NT2/D1 (cell line): ENCODE results near the gene WNK2.

Experiments used
- DNase-seq: peaks from one replicate; pipeline ENCODE4 v3.0.0-alpha.2; 2011; ENCODE audit warnings: low read depth, low spot score
- H3K27me3 ChIP-seq: 2 replicates; pipeline ENCODE4 v1.6.0; 2011; ENCODE audit warnings: mild to moderate bottlenecking; ENCODE audit not compliant: insufficient read length, insufficient read depth
- H3K36me3 ChIP-seq: 2 replicates; pipeline ENCODE4 v1.6.1; 2011; ENCODE audit warnings: mild to moderate bottlenecking, low read length, mixed read lengths; ENCODE audit not compliant: insufficient read depth, insufficient read length
- H3K4me1 ChIP-seq: 2 replicates; pipeline ENCODE4 v1.5.1; 2011; ENCODE audit not compliant: insufficient read depth, insufficient read length
- H3K4me3 ChIP-seq: 2 replicates; pipeline ENCODE4 v1.5.1; 2011; ENCODE audit warnings: low read depth; ENCODE audit not compliant: insufficient read length
- H3K9ac ChIP-seq: 2 replicates; pipeline ENCODE4 v1.6.0; 2011; ENCODE audit warnings: low read depth; ENCODE audit not compliant: insufficient read length
- H3K9me3 ChIP-seq: 2 replicates; pipeline ENCODE4 v1.5.1; 2011; ENCODE audit warnings: mild to moderate bottlenecking, low read length; ENCODE audit not compliant: insufficient read depth
- SUZ12 ChIP-seq: IDR thresholded peaks from 2 replicates; pipeline ENCODE4 v1.6.1; 2011; ENCODE audit not compliant: insufficient read length, insufficient read depth; ENCODE audit errors: extremely low read depth
- YY1 ChIP-seq: IDR thresholded peaks from 2 replicates; pipeline ENCODE4 v1.6.1; 2011; ENCODE audit not compliant: insufficient read length, insufficient read depth
- ZNF274 ChIP-seq: IDR thresholded peaks from 2 replicates; pipeline ENCODE4 v1.6.1; 2011; ENCODE audit warnings: mild to moderate bottlenecking, low read depth, low read length

Gene WNK2

DNA sequence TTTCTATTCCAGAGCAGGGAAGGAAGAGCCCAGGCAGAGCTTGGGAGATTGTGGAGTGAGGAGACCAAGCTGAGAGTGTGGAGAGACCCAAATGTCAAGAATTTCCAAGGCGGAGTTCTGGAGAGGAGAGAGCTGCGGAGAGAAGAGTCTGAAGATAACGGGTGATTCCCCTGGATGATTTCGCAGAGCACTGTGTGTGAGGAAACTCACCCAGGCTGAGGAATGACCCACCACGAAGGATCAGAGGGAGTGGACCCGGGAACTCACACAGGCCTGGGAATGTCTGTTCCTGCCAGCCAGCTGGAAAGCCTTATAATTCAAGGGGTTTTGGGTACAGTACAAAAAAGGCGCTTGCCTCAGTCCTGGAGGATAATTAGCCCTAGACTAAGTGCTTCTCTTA lies 94.2 kb downstream of the WNK2 start:
- no peak for DNase-seq
- H3K27me3 ChIP-seq, result no peaks in the 10 kb centered on the region
- no peaks in the 10 kb centered on the region for H3K9me3 ChIP-seq
- H3K4me1 ChIP-seq, result no peaks in the 10 kb centered on the region
- no peak overlapping the region for H3K4me3 ChIP-seq
- H3K9ac ChIP-seq, result no peak overlapping the region
- TF ChIP-seq SUZ12, result no peak
- TF ChIP-seq YY1, result no peak
- TF ChIP-seq ZNF274, result no peak
- no peaks in the 10 kb centered on the region for H3K36me3 ChIP-seq

DNA sequence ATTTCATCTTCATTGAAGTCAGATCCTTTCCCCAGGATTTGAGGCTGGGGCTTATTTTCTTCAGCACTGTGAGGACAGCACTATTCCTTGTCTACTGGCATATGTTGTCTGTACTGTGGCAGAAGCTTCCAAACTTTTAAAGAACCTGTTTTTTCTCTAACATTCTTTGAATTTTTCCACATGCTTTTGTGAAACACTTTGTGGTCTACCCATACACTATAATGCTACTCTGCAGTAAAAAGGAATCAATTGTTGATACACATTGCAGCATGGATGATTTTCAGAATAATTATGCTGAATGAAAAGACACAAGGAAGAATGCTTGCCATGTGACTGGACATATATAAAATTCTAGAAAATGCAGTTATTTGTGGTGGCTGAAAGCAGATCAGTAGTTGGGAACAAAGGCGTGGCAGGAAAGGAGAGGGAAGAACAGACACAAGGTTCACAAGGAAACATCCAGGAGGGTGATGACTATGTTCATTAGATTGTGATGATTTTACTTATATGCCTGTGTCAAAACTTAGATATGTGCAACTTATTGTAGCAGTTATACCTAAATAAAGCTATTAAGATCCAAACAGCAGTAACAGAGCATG lies 96.8 kb downstream of the WNK2 start:
- Histone ChIP-seq H3K36me3 (no peaks in the 10 kb centered on the region), H3K4me1 (no peaks in the 10 kb centered on the region), H3K4me3 (no peak overlapping the region), H3K27me3 (no peaks in the 10 kb centered on the region), H3K9me3 (no peaks in the 10 kb centered on the region), H3K9ac (no peak overlapping the region)
- TF ChIP-seq ZNF274 (no peak), YY1 (no peak), SUZ12 (no peak)
- no peak for DNase-seq

DNA sequence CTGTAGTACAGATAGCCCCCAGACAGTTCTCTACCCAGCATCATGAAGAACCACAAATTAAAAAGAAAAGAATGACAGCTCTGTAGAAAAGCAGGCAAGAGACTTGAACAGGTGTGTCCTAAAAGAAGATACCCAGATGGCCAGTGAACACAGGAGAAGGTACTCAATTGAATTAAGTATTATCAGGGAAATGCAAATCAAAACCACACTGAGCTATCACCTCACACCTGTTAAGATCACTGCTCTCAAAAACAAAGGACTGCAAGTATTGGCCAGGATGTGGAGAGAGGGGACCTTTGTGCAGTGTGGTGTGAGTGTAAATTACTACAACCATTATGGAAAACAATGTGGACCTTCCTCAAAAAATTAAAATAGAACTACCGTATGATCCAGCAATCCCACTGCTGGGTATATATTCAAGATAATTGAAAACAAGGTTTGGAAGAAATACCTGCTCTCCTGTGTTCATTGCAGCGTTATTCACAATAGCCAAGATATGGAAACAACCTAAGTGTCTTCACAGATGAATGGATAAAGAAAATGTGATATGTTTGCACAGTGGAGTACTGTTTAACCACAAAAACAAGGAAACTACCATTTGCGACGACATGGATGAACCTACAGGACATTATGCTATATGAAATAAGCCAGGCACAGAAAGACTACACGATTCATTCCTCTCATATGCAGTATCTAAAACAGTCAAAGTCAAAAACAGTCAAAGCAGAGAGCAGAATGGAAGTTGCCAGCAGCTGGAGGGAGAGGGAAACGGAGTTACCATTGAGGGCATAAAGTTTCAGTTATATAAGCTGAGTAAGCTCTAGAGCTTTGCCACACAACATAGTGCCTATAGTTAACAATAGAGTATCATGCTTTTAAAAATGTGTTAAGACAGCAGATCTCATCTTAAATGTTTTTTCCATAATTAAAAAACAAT lies 102.6 kb downstream of the WNK2 start:
- Histone ChIP-seq H3K36me3 (no peaks in the 10 kb centered on the region), H3K4me1 (peaks cover 10% of the 10 kb centered on the region), H3K9ac (no peak overlapping the region), H3K27me3 (no peaks in the 10 kb centered on the region), H3K9me3 (no peaks in the 10 kb centered on the region), H3K4me3 (no peak overlapping the region)
- no peak for DNase-seq
- TF ChIP-seq ZNF274 (no peak), SUZ12 (no peak), YY1 (no peak)

DNA sequence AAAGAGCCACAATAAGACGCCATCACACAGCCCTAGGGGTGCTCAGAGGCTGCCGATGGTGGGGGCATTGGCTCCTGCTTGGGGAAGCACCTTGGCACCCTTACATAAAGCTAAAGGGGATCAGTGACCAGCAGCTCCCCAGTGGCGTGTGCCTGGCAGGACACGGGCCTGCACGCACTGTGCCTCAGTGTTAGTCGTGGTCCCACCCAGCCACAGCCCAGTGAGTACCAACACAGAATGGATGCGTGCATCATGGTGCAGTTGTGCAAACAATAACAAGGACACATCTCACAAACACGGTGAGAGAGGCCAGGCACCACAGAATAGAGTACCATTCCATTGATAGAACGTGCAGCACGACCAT lies 103.2 kb downstream of the WNK2 start:
- H3K36me3 ChIP-seq, result no peaks in the 10 kb centered on the region
- H3K4me1 ChIP-seq, result peaks cover 10% of the 10 kb centered on the region
- TF ChIP-seq ZNF274, result no peak
- TF ChIP-seq YY1, result no peak
- no peak for TF ChIP-seq SUZ12
- no peak overlapping the region for H3K4me3 ChIP-seq
- H3K9me3 ChIP-seq, result no peaks in the 10 kb centered on the region
- no peak overlapping the region for H3K9ac ChIP-seq
- no peak for DNase-seq
- no peaks in the 10 kb centered on the region for H3K27me3 ChIP-seq

DNA sequence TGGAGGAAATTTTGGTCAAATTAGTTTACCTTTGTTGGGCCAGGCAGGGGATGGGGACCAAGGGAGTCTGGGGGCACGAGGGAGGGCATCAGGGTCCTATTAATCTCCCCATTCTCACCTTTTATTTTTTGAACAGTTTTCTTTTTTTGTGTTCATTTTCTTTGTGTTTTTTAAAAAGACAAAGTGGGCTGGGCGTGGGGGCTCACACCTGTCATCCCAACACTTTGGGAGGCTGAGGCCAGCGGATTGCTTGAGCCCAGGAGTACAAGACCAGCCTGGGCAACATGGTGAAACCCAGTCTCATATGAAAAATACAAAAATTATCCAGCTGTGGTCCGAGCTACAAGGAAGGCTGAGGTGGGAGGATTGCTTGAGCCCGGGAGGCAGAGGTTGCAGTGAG lies 103.7 kb downstream of the WNK2 start:
- H3K4me1 ChIP-seq, result peaks cover 10% of the 10 kb centered on the region
- H3K9me3 ChIP-seq, result no peaks in the 10 kb centered on the region
- no peak for TF ChIP-seq SUZ12
- TF ChIP-seq ZNF274, result no peak
- TF ChIP-seq YY1, result no peak
- H3K4me3 ChIP-seq, result no peak overlapping the region
- no peak overlapping the region for H3K9ac ChIP-seq
- no peaks in the 10 kb centered on the region for H3K27me3 ChIP-seq
- H3K36me3 ChIP-seq, result no peaks in the 10 kb centered on the region
- DNase-seq, result no peak

DNA sequence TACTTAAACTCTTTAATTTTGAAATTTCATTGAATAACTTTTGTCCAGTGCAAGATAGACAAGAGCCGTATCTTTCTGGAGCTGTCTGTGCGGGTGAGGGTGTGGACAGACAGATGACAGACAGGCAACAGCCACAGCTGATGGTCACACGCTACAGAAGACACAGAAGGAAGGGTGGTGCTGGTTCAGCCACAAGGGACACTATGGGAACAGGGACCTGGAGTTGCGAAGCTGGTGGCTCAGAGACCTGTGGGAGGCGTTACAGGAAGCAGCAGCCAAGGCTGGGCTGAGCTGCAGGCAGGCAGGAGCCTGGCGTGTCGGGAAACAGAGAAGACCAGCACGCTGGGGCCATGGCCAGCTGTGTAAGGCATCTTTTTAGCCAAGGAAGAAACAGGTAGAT lies 104.4 kb downstream of the WNK2 start:
- Histone ChIP-seq H3K9ac (no peak overlapping the region), H3K27me3 (no peaks in the 10 kb centered on the region), H3K9me3 (no peaks in the 10 kb centered on the region), H3K4me3 (no peak overlapping the region), H3K36me3 (no peaks in the 10 kb centered on the region), H3K4me1 (peaks cover 10% of the 10 kb centered on the region)
- TF ChIP-seq ZNF274 (no peak), YY1 (no peak), SUZ12 (no peak)
- no peak for DNase-seq

DNA sequence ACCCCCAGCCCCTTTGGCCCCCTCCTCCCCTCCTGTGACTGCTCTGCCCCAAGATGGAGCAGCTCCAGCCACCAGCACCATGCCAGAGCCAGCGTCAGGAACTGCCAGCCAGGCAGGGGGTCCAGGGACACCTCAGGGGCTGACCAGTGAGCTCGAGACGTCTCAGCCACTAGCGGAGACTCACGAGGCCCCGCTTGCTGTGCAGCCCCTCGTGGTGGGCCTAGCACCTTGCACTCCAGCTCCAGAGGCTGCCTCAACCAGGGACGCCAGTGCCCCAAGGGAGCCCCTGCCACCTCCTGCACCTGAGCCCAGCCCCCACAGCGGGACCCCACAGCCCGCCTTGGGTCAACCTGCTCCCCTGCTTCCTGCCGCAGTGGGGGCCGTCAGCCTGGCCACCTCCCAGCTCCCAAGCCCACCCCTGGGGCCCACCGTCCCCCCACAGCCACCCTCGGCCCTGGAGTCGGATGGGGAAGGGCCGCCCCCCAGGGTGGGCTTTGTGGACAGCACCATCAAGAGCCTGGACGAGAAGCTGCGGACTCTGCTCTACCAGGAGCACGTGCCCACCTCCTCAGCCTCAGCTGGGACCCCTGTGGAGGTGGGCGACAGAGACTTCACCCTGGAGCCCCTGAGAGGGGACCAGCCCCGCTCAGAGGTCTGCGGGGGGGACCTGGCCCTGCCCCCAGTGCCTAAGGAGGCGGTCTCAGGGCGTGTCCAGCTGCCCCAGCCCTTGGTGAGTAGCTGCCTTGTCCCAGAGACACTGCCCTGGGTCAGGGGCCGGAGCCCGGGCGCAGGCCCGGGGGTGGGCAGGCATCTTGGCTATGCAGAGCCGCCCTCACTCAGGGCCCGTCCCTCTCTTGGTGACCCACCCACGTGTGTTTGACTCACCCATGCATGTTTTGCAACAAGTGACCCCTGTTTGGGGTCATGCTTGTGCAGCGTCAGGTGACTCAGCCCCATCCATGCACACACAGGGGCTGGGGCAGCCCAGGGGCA lies 105.2 kb downstream of the WNK2 start:
- TF ChIP-seq YY1, result no peak
- TF ChIP-seq SUZ12, result no peak
- TF ChIP-seq ZNF274, result no peak
- H3K4me3 ChIP-seq, result no peak overlapping the region
- no peaks in the 10 kb centered on the region for H3K27me3 ChIP-seq

More for the DNA sequence above, 105.2 kb downstream of the WNK2 start:
- H3K9me3 ChIP-seq, result no peaks in the 10 kb centered on the region
- H3K4me1 ChIP-seq, result peaks cover 10% of the 10 kb centered on the region
- no peak for DNase-seq
- no peaks in the 10 kb centered on the region for H3K36me3 ChIP-seq
- H3K9ac ChIP-seq, result no peak overlapping the region
